PFSK-1 (cell line): ENCODE results near the gene ATF7IP2.

Experiments used
- POLR2AphosphoS5 ChIP-seq: IDR thresholded peaks from 2 replicates; pipeline ENCODE4 v1.6.1; 2012; ENCODE audit warnings: low read depth, mild to moderate bottlenecking, control low read depth, low read length, moderate library complexity
- SIN3A ChIP-seq: IDR thresholded peaks from 2 replicates; pipeline ENCODE4 v1.6.1; 2012; ENCODE audit warnings: mild to moderate bottlenecking, low read length, moderate library complexity, borderline replicate concordance; ENCODE audit not compliant: insufficient read depth
- TAF1 ChIP-seq: IDR thresholded peaks from 2 replicates; pipeline ENCODE4 v1.6.1; 2012; ENCODE audit warnings: low read length, control low read depth, borderline replicate concordance; ENCODE audit not compliant: insufficient read depth
- TF ChIP-seq, protein P1 (sequence below), 2 experiments: IDR thresholded peaks; 2 replicates each; pipeline versions ENCODE4 v1.6.1 to v1.8.0; 2011 to 2012; ENCODE audit warnings: low read depth in 2 of 2, low read length in 2 of 2, control low read depth in 1 of 2, inconsistent platforms in 1 of 2, mild to moderate bottlenecking in 1 of 2, moderate library complexity in 1 of 2; ENCODE audit not compliant: insufficient read depth in 1 of 2

DNA sequence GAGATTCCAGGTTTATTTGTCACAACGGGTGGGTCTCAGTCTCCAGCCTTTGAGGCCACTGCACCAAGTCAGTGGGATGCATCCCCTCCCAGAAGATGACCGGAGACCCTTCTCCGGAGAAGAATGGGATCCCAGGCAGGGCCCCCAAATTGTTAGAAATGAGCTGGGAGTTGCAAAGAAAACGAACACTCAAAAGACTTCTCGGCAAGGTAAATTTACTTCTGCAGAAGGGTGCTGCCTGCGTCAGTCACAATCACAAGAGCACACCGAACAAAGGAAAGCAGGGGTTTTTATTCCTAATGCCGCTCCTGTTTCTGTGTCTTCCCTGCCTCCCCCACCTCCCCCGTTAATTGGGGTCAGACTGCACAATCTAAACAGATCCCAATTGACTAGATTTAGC is 61.4 kb downstream of the ATF7IP2 start:
- TF ChIP-seq TAF1 (no peak), POLR2AphosphoS5 (no peak), SIN3A (no peak)
- TF ChIP-seq, protein P1, sequence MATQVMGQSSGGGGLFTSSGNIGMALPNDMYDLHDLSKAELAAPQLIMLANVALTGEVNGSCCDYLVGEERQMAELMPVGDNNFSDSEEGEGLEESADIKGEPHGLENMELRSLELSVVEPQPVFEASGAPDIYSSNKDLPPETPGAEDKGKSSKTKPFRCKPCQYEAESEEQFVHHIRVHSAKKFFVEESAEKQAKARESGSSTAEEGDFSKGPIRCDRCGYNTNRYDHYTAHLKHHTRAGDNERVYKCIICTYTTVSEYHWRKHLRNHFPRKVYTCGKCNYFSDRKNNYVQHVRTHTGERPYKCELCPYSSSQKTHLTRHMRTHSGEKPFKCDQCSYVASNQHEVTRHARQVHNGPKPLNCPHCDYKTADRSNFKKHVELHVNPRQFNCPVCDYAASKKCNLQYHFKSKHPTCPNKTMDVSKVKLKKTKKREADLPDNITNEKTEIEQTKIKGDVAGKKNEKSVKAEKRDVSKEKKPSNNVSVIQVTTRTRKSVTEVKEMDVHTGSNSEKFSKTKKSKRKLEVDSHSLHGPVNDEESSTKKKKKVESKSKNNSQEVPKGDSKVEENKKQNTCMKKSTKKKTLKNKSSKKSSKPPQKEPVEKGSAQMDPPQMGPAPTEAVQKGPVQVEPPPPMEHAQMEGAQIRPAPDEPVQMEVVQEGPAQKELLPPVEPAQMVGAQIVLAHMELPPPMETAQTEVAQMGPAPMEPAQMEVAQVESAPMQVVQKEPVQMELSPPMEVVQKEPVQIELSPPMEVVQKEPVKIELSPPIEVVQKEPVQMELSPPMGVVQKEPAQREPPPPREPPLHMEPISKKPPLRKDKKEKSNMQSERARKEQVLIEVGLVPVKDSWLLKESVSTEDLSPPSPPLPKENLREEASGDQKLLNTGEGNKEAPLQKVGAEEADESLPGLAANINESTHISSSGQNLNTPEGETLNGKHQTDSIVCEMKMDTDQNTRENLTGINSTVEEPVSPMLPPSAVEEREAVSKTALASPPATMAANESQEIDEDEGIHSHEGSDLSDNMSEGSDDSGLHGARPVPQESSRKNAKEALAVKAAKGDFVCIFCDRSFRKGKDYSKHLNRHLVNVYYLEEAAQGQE (IDR thresholded peaks at IDR 0.05; ENCODE audit: insufficient read depth in 1 of 2, low read depth in 2 of 2, low read length in 2 of 2): no peak
